Kidney epithelial cell (primary cell): ENCODE data around the gene PRUNE1. TPM values are rescaled to one million over a fixed set of nuclear protein-coding genes. Genes with fewer than 3 reads are reported as not detected.

Experiments
- DNase-seq: peaks from one replicate; pipeline ENCODE4 v3.0.0-alpha.2; 2010; ENCODE audit warnings: low read depth
- H3K27me3 ChIP-seq: 2 replicates; pipeline ENCODE4 v1.6.0; 2011; ENCODE audit warnings: low read length; ENCODE audit not compliant: control insufficient read depth, insufficient read depth
- H3K36me3 ChIP-seq: 2 replicates; pipeline ENCODE4 v1.5.1; 2011; ENCODE audit warnings: low read length; ENCODE audit not compliant: control insufficient read depth, insufficient read depth
- H3K4me3 ChIP-seq: 2 replicates; pipeline ENCODE4 v1.5.1; 2011; ENCODE audit warnings: low read depth, mild to moderate bottlenecking, control low read depth, low read length
- total RNA-seq: library from RNA; depleted of rRNA; stranded (reverse); fragments of >200 nt; gene quantifications from 2 replicates; pipeline ENCODE4 v1.2.3, GENCODE V29; 2015
- TF ChIP-seq, protein P1 (sequence below): IDR thresholded peaks from 2 replicates; pipeline ENCODE4 v1.5.1; 2011; ENCODE audit warnings: mild to moderate bottlenecking, moderate library complexity, low read length, control low read depth, inconsistent platforms; ENCODE audit not compliant: insufficient read depth, poor library complexity, severe bottlenecking

The PRUNE1 gene
- total RNA-seq, 1 donor from 2014 or later: 15.8 TPM

DNA sequence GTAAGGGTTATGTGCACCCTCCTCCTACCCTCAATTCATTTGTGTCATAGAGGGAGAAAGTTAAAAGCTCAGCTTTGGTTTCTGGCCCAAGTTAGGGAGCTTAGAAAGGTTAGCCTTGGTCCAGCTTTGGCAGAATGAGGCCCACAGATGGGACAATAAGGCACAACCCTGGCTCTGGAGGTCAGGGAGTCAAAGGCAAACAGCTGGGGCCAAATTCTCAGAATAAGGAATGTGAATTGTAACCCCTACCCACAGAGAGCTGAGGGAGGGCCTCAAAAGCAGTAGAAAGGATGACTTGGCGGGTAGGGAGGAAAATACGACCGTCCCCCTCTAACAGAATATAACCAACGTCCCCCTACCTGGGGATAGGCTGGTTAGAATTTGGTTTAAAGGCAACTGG lies 42.6 kb upstream of the PRUNE1 start:
- no peak for DNase-seq
- Histone ChIP-seq H3K27me3 (no peaks in the 10 kb centered on the region), H3K36me3 (peaks cover 11% of the 10 kb centered on the region), H3K4me3 (no peak overlapping the region)
- TF ChIP-seq, protein P1, sequence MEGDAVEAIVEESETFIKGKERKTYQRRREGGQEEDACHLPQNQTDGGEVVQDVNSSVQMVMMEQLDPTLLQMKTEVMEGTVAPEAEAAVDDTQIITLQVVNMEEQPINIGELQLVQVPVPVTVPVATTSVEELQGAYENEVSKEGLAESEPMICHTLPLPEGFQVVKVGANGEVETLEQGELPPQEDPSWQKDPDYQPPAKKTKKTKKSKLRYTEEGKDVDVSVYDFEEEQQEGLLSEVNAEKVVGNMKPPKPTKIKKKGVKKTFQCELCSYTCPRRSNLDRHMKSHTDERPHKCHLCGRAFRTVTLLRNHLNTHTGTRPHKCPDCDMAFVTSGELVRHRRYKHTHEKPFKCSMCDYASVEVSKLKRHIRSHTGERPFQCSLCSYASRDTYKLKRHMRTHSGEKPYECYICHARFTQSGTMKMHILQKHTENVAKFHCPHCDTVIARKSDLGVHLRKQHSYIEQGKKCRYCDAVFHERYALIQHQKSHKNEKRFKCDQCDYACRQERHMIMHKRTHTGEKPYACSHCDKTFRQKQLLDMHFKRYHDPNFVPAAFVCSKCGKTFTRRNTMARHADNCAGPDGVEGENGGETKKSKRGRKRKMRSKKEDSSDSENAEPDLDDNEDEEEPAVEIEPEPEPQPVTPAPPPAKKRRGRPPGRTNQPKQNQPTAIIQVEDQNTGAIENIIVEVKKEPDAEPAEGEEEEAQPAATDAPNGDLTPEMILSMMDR: no peak

DNA sequence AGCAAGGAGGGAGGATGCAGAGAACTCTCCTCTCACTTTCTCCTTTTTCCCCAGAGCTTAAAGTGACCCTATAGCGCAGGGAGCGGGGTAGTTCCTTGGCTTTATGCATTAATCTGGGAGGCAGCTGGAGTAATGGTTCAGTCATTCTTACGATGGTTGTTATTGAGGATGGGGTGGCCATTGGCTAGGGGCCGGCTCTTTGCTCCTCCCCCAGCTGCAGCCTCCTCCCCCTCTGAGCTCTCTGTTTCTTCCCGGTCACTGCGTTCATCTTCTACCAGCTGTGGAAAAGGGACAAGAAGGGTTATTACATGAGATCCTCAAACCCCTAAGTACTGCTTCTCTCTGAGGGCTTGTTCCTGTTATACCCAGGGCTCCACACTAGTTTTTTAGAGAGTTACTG lies 42.2 kb upstream of the PRUNE1 start:
- Histone ChIP-seq H3K4me3 (no peak overlapping the region), H3K27me3 (no peaks in the 10 kb centered on the region), H3K36me3 (peaks cover 11% of the 10 kb centered on the region)
- no peak for DNase-seq
- TF ChIP-seq, protein P1: no peak

DNA sequence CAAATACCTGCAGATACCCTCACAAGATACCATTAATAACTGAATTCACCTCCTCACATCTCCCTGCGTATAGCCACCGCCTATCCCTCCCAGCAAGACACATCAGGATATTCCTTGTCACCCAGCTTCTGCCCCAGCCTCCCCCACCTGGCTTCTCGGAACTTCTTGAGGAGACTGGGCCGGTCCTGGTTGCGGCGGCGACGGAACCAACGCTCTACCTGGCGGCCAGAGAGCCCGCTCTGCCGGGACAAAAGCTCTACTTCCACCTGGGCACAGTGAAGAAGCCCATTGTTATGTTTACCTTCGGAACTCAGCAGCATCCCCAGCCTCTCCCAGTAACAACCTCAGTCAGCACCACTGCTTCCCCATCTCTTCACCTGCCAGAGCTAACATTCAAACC lies 40.3 kb upstream of the PRUNE1 start:
- Histone ChIP-seq H3K27me3 (no peaks in the 10 kb centered on the region), H3K4me3 (no peak overlapping the region), H3K36me3 (peaks cover 11% of the 10 kb centered on the region)
- DNase-seq: no peak
- TF ChIP-seq, protein P1: no peak

DNA sequence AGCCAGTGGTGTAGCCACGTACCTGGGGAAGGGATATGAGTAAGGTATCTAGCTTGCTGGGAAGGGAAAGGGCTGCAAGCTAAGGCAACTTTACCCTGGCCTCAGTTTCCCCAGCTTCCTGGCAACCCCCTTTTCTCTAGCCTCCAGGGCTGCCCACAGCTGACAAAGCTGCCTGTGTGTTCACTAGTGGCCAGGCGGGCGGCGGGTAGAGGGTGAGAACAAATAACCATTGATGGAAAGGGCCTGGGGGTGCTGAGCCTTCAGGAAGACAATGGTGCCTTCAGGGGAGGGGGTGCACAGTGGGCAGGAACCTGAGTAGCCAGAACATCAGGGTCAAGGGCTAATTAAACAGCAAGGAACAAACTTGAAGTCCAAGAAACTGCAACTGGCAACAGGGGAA lies 39.8 kb upstream of the PRUNE1 start:
- TF ChIP-seq, protein P1: no peak
- Histone ChIP-seq H3K27me3 (no peaks in the 10 kb centered on the region), H3K4me3 (no peak overlapping the region), H3K36me3 (peaks cover 9% of the 10 kb centered on the region)
- no peak for DNase-seq

DNA sequence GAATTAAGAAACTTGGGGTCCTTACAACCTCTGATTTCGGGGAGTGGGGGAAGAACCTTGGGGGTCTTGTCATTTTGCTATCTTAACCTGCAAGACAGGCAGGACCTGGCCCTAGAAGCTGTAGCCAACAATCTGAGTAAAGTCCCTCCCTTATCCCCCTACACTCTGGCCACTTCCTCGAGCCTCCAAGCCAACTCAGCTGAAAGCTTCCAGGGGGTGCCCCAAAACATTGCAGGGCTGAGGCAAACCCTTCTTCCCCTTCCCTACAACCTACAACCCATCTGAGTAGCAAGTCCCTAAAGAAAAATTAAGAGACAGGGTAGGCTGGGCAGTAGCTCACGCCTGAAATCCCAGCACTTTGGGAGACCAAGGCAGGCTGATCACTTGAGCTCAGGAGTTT lies 38.6 kb upstream of the PRUNE1 start:
- Histone ChIP-seq H3K4me3 (no peak overlapping the region), H3K27me3 (no peaks in the 10 kb centered on the region), H3K36me3 (peaks cover 6% of the 10 kb centered on the region)
- DNase-seq: no peak
- TF ChIP-seq, protein P1: no peak

DNA sequence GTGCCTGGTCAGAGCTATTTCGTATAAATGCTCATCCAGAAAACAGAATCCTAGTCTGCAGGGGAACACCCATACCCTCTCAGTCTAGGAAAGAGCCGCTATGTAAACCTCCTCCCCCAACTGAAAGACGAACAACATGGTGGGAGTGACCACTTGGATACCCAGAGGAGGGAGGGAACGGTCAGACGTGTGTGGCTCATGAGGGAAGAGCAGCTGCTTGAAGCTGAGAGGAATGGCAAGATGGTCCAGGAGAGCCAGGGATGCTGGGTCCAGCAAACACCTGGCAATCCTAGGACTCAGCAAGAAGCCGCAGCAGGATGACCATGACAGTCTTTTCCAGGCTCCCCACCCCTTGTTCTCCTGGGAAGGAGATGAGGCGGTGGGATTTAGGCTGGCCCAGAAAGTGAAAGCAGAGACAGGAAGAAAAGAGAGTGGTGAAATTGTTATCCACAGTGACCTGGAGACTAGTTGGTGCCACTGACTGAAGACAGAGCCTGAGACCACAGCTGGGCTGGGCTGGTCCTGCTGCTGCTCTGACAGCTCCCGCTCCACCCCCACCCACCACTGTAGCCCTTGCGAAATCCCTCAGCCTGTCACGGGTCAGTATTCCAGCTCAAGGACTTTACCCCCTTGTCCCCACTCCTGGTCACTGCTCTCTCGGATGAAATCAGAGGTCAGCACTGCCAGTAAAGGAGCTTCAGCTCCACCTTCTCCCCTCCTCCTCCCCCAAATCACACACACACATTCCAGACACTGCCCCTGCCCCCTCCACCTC lies 37.3 kb upstream of the PRUNE1 start:
- H3K27me3 ChIP-seq: no peaks in the 10 kb centered on the region
- H3K36me3 ChIP-seq: peaks cover 4% of the 10 kb centered on the region
- TF ChIP-seq, protein P1: no peak
- no peak for DNase-seq
- H3K4me3 ChIP-seq: no peak overlapping the region
